ENCODE measurements around the gene EDARADD. TPM values are rescaled to one million over a fixed set of nuclear protein-coding genes. Genes with fewer than 3 reads are reported as not detected.
"Not testable (repeated sequence)": the region's sequence is repeated elsewhere in the genome, so short reads cannot be mapped to it uniquely, and the experiment has no call there.

The EDARADD gene
- total RNA-seq, 2 experiments from 2014 or later = 1.5 to 1.7 TPM

- peaks cover 7% of the 10 kb centered on the region for H3K27me3 Mint-ChIP-seq
- no peaks in the 10 kb centered on the region for H3K36me3 Mint-ChIP-seq (ENCODE audit: low read depth)
- H3K36me3 ChIP-seq (ENCODE audit: insufficient read depth, low read length) = no peaks in the 10 kb centered on the region
- H3K4me1 Mint-ChIP-seq (ENCODE audit: low read depth) = no peaks in the 10 kb centered on the region
- ATAC-seq (ENCODE audit: poor library complexity) = no peak
- H3K4me1 ChIP-seq (ENCODE audit: insufficient read depth, low read length) = peaks cover 7% of the 10 kb centered on the region
- H3K9me3 ChIP-seq (ENCODE audit: control insufficient read depth in 1 of 2, insufficient read depth in 1 of 2, low read length in 2 of 2) = no peaks in the 10 kb centered on the region
- no peaks in the 10 kb centered on the region for H3K9me3 Mint-ChIP-seq
- TF ChIP-seq CTCF (IDR thresholded peaks at IDR 0.05) = no peak
- ChIA-PET POLR2A (no interaction called here), CTCF (no interaction called here)
- H3K27me3 ChIP-seq (ENCODE audit: control insufficient read depth in 1 of 2, insufficient read depth in 2 of 2, low read length in 2 of 2) = peaks cover 0 to 6% of the 10 kb centered on the region in 2 experiments
- intact Hi-C loops (cut with DNase I, micrococcal nuclease) = no loop called here
- H3K4me3 ChIP-seq (ENCODE audit: low read length) = no peak overlapping the region
- no peak overlapping the region for H3K27ac ChIP-seq (ENCODE audit: low read depth in 1 of 2, low read length in 2 of 2)
- H3K27ac Mint-ChIP-seq = no peak overlapping the region
- H3K4me3 Mint-ChIP-seq = no peak overlapping the region
- no peak for DNase-seq
Measured at GRCh38 chr1:236457775-236458174, 63.7 kb downstream of the EDARADD start.

GRCh38 chr1:236458996-236459395 is 64.9 kb downstream of the EDARADD start:
- peaks cover 7% of the 10 kb centered on the region for H3K4me1 ChIP-seq (ENCODE audit: insufficient read depth, low read length)
- no peaks in the 10 kb centered on the region for H3K9me3 ChIP-seq (ENCODE audit: control insufficient read depth in 1 of 2, insufficient read depth in 1 of 2, low read length in 2 of 2)
- no peak overlapping the region for H3K27ac ChIP-seq (ENCODE audit: low read depth in 1 of 2, low read length in 2 of 2)
- ChIA-PET POLR2A (no interaction called here), CTCF (no interaction called here)
- DNase-seq = no peak
- H3K4me3 ChIP-seq (ENCODE audit: low read length) = no peak overlapping the region
- Mint-ChIP-seq H3K36me3 (ENCODE audit: low read depth) (no peaks in the 10 kb centered on the region), H3K27me3 (peaks cover 7% of the 10 kb centered on the region), H3K4me1 (ENCODE audit: low read depth) (no peaks in the 10 kb centered on the region), H3K27ac (no peak overlapping the region), H3K4me3 (no peak overlapping the region), H3K9me3 (no peaks in the 10 kb centered on the region)
- TF ChIP-seq CTCF (IDR thresholded peaks at IDR 0.05) = no peak
- intact Hi-C loops (cut with DNase I, micrococcal nuclease) = no loop called here
- no peak for ATAC-seq (ENCODE audit: poor library complexity)
- peaks cover 0 to 6% of the 10 kb centered on the region in 2 experiments for H3K27me3 ChIP-seq (ENCODE audit: control insufficient read depth in 1 of 2, insufficient read depth in 2 of 2, low read length in 2 of 2)
- no peaks in the 10 kb centered on the region for H3K36me3 ChIP-seq (ENCODE audit: insufficient read depth, low read length)

- Histone ChIP-seq H3K27ac (ENCODE audit: low read depth in 1 of 2, low read length in 2 of 2) (no peak overlapping the region), H3K4me1 (ENCODE audit: insufficient read depth, low read length) (peaks cover 15% of the 10 kb centered on the region), H3K4me3 (ENCODE audit: low read length) (no peak overlapping the region), H3K27me3 (ENCODE audit: control insufficient read depth in 1 of 2, insufficient read depth in 2 of 2, low read length in 2 of 2) (peaks cover 0 to 6% of the 10 kb centered on the region in 2 experiments), H3K36me3 (ENCODE audit: insufficient read depth, low read length) (no peaks in the 10 kb centered on the region), H3K9me3 (ENCODE audit: control insufficient read depth in 1 of 2, insufficient read depth in 1 of 2, low read length in 2 of 2) (no peaks in the 10 kb centered on the region)
- no peak for ATAC-seq (ENCODE audit: poor library complexity)
- CTCF ChIA-PET = interaction anchor here (0.6 kb wide), 1 partner anchor 166 kb away, joined by 3 read pairs; no protein-coding TSS in a partner anchor
- TF ChIP-seq CTCF (IDR thresholded peaks at IDR 0.05) = no peak
- Mint-ChIP-seq H3K9me3 (no peaks in the 10 kb centered on the region), H3K4me3 (no peak overlapping the region), H3K4me1 (ENCODE audit: low read depth) (peaks cover 5% of the 10 kb centered on the region), H3K27ac (no peak overlapping the region), H3K36me3 (ENCODE audit: low read depth) (no peaks in the 10 kb centered on the region), H3K27me3 (peaks cover 14% of the 10 kb centered on the region)
- intact Hi-C loops (cut with DNase I, micrococcal nuclease) = no loop called here
- POLR2A ChIA-PET = no interaction called here
- DNase-seq = no peak
Measured at GRCh38 chr1:236460103-236460502, 66.0 kb downstream of the EDARADD start.

- ATAC-seq (ENCODE audit: poor library complexity); CTCF ChIA-PET; H3K4me3 ChIP-seq (ENCODE audit: low read length); H3K27ac ChIP-seq (ENCODE audit: low read depth in 1 of 2, low read length in 2 of 2); intact Hi-C loops (cut with DNase I, micrococcal nuclease); H3K36me3 Mint-ChIP-seq (ENCODE audit: low read depth); H3K36me3 ChIP-seq (ENCODE audit: insufficient read depth, low read length); H3K4me3 Mint-ChIP-seq; H3K9me3 ChIP-seq (ENCODE audit: control insufficient read depth in 1 of 2, insufficient read depth in 1 of 2, low read length in 2 of 2); DNase-seq; H3K9me3 Mint-ChIP-seq; H3K27me3 ChIP-seq (ENCODE audit: control insufficient read depth in 1 of 2, insufficient read depth in 2 of 2, low read length in 2 of 2); H3K27ac Mint-ChIP-seq: not testable (repeated sequence)
- H3K4me1 ChIP-seq (ENCODE audit: insufficient read depth, low read length) = peaks cover 16% of the 10 kb centered on the region
- Mint-ChIP-seq H3K27me3 (peaks cover 30% of the 10 kb centered on the region), H3K4me1 (ENCODE audit: low read depth) (peaks cover 21% of the 10 kb centered on the region)
- POLR2A ChIA-PET = interaction anchor here (1.6 kb wide), 1 partner anchor 53 kb away, joined by 3 read pairs; no protein-coding TSS in a partner anchor
Measured at GRCh38 chr1:236464197-236464596, 70.1 kb downstream of the EDARADD start.

Measured in CD4-positive, alpha-beta T cell (primary cell).